Ureter (tissue), 1 donor: Measurements from ENCODE around the gene USP9X. TPM values are rescaled to one million over a fixed set of nuclear protein-coding genes. Genes with fewer than 3 reads are reported as not detected.
"Not testable (repeated sequence)": the region's sequence is repeated elsewhere in the genome, so short reads cannot be mapped to it uniquely, and the experiment has no call there.

Experiments used
- DNase-seq: peaks from one replicate; pipeline ENCODE4 v3.0.0-alpha.2; 2020; ENCODE audit warnings: low spot score
- total RNA-seq: library from RNA; stranded (reverse); gene quantifications from one replicate; pipeline ENCODE4 v1.2.4, GENCODE V29; 2023
- donor health status: DM: yes; HTN: yes; CAD: no.

The USP9X gene
- total RNA-seq, 1 donor from 2014 or later: 93.8 TPM

- DNase-seq: not testable (repeated sequence)
These were observed 101.7 kb downstream of the USP9X start for GRCh38 chrX:41186946-41187345.

- no peak for DNase-seq
These were observed 103.9 kb downstream of the USP9X start for GRCh38 chrX:41189156-41189555.

GRCh38 chrX:41192880-41193279 is 107.6 kb downstream of the USP9X start:
- DNase-seq: no peak

GRCh38 chrX:41198410-41198809 is 113.2 kb downstream of the USP9X start:
- DNase-seq: peak; percentile 58

GRCh38 chrX:41200785-41201184 is 115.5 kb downstream of the USP9X start:
- DNase-seq: no peak

- no peak for DNase-seq
These were observed 124.6 kb downstream of the USP9X start for GRCh38 chrX:41209853-41210252.

GRCh38 chrX:41224605-41225004 is 139.4 kb downstream of the USP9X start:
- no peak for DNase-seq

- DNase-seq: no peak
These were observed 148.7 kb downstream of the USP9X start for GRCh38 chrX:41233988-41234387.

- DNase-seq: not testable (repeated sequence)
These were observed 149.2 kb downstream of the USP9X start for GRCh38 chrX:41234471-41234870.

GRCh38 chrX:41234962-41235361 is 149.7 kb downstream of the USP9X start:
- no peak for DNase-seq

GRCh38 chrX:41236629-41237028 is 151.4 kb downstream of the USP9X start:
- no peak for DNase-seq

GRCh38 chrX:41240509-41240908 is 155.3 kb downstream of the USP9X start:
- no peak for DNase-seq

- no peak for DNase-seq
These were observed 156.7 kb downstream of the USP9X start for GRCh38 chrX:41241962-41242361.

GRCh38 chrX:41245641-41246040 is 160.4 kb downstream of the USP9X start:
- DNase-seq: no peak

GRCh38 chrX:41250867-41251266 is 165.6 kb downstream of the USP9X start:
- DNase-seq: no peak

- no peak for DNase-seq
These were observed 172.6 kb downstream of the USP9X start for GRCh38 chrX:41257801-41258200.

- DNase-seq: no peak
These were observed 173.0 kb downstream of the USP9X start for GRCh38 chrX:41258226-41258625.

- no peak for DNase-seq
These were observed 173.6 kb downstream of the USP9X start for GRCh38 chrX:41258871-41259270.

GRCh38 chrX:41259516-41259915 is 174.3 kb downstream of the USP9X start:
- no peak for DNase-seq

- DNase-seq: no peak
These were observed 180.4 kb downstream of the USP9X start for GRCh38 chrX:41265615-41266014.

GRCh38 chrX:41273638-41274037 is 188.4 kb downstream of the USP9X start:
- DNase-seq: no peak

GRCh38 chrX:41275661-41276609 is 190.7 kb downstream of the USP9X start:
- peak; percentile 77 for DNase-seq

GRCh38 chrX:41276661-41277506 is 191.6 kb downstream of the USP9X start:
- no peak for DNase-seq
